EL (cell line): Measurements from ENCODE around the gene BRICD5.
"Not testable (repeated sequence)": the region's sequence is repeated elsewhere in the genome, so short reads cannot be mapped to it uniquely, and the experiment has no call there.

Source experiments
- DNase-seq: peaks from one replicate; pipeline ENCODE4 v3.0.0-alpha.2; 2016

Gene BRICD5

DNA sequence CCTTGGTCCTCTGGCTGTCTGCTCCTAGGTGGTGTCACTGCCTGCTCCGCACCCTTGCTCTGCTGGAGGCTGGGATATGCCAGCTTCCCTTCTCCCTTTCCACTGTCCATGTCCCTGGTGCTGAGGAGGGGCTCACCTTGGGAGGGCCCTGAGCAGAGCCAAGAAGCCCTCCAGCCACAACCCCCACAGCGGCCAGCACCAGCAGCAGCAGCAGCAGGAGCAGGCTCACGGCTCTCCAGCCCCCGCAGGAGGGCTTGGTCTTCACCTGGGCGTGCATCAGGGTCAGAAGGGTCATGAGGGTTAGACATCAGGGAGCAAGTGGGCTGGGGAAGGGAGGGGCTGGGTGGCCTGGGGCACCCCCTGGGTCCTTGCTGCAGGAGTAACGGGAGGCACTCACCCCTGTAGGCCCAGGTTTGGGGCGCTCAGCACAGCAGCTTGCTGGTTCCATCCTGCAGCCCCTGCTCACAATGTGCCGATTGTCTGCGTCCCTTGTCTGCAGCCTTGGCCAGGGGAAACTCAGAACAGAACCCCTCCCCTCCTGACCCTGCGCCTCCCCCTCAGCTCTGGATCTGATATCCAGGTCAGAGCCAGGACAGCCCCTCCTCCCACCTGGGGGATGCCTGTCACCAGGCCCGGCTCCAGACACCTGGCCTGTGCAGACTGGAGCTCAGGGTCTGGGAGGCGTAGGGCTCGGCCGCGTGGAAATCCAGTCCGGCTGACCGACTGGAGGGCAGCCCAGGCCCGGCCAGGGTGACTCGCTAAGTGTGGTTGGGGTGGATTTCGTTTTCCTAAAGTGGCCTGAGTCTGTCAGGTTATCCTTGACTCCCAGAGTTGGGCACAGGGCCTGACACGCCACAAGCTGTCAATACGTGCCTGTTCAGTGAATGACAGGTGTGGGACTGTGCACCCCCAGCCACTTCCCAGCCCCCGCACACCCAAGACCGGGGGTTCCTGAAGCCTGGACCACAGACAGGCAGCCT lies at the start of gene BRICD5:
Gene BRICD5, minus strand, starts transcription at position 478 of the 980 bp plus-strand sequence. Its CDS starts 30 bp downstream, at position 448.
- DNase-seq, result no peak

DNA sequence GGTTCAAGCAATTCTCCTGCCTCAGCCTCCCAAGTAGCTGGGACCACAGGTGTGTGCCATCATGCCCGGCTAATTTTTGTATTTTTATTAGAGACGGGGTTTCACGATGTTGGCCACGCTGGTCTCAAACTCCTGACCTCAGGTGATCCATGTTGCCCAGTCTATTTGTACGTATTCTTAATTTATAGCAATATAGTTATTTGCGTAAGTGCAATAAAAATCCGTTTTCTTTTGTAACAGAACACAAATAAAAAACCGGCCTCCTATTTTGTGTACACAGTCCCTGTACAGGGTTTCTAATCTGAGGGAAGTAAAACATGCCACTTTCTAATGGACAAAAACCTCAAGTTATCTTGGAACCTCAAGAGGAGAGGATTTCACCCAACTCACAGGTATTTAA lies 49.6 kb upstream of the BRICD5 start:
- no peak for DNase-seq

DNA sequence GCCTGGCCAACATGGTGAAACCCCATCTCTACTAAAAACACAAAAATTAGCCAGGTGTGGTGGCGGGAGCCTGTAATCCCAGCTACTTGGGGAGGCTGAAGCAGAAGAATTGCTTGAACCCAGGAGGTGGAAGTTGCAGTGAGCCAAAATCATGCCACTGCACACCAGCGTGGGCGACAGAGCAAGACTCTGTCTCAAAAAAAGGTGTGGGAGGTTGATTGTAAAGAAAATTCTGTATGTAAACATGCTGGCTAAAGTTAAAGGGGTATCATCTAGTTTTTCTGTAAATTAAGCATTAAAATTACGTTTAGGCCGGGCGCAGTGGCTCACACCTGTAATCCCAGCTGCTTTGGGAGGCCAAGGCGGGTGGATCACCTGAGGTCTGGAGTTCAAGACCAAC lies 47.9 kb upstream of the BRICD5 start:
- not testable (repeated sequence) for DNase-seq

DNA sequence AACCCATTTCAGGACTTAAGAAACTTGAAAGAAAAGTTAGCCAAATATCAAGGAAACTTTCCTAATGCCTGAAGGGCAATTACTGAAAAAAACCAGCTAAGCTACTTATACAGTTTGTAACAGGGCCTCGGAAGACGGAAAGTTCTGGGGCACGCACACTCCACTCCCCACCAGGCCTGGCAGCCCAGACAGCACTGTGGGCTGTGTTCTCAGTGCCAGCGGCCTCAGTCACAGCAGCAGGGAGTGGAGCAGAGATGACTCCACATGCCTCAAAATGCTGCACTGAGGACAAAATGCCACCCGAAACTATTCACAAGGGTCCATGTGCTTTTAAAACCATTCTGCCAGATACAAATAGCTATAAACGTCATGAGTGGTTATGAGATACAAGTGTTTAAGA lies 47.1 kb upstream of the BRICD5 start:
- DNase-seq, result no peak

DNA sequence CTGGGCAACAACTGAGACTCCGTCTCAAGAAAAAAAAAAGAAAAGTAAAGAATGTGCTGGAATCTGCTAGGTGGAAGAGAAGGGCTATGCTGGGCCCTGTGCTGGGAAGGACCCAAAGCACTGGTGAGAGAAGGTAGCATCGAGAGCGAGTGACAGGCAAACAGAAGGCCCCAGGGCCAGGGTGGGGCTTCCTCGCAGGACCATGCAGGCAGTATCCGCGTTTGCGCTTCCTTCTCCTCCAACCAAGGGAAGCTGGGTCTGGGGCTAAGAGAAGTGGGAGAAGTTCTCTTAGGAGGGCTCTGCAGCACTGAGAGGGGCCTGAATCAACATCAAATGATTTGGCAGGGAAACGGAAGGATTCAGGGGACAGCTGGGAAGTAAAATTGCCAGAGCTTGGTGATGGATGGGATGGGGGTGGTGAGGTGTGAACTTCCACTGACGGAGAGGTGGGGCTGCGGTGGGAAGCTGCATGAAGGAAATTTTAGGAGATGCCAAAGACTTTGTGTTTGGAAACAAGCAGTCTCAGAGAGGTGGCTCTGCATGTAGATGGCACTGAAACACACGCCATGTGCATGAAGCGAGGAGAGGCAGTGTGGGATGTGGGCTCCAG lies 46.0 kb upstream of the BRICD5 start:
- no peak for DNase-seq

DNA sequence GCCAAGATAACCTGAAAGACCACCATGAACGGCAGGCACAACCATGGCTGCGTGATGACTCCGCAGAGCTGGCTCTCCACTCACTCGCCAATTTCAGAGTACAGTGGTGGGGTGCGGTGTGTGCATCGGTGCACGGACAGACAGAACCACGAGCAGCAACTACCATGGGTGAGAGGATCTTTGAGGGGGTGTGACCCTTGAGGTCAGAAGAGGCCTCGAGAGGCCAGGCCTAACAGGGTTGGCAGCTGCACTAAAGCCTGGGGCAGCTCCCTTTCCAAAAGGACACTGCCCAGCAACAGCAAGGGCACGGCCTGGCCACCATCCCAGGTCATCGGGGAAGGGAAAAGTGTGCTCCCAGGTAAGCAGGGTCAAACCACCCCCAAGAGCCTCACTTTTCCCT lies 42.6 kb upstream of the BRICD5 start:
- DNase-seq, result no peak

DNA sequence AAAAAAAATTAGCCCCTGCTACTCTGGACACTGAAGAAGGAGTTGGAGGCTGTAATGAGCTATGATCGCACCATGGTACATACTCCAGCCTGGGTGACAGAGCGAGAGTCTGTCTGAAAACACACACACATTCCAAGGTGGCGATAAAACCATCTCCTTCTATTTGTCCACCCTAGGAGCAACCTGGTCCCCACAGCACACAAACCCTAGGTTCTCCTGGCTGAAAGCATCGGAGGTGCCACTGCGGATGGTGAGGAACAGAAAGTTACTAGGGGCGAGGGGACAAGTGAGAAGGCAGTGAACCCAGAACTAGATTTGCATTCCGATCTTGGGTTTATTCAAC lies 42.1 kb upstream of the BRICD5 start:
- DNase-seq, result peak; percentile 21

DNA sequence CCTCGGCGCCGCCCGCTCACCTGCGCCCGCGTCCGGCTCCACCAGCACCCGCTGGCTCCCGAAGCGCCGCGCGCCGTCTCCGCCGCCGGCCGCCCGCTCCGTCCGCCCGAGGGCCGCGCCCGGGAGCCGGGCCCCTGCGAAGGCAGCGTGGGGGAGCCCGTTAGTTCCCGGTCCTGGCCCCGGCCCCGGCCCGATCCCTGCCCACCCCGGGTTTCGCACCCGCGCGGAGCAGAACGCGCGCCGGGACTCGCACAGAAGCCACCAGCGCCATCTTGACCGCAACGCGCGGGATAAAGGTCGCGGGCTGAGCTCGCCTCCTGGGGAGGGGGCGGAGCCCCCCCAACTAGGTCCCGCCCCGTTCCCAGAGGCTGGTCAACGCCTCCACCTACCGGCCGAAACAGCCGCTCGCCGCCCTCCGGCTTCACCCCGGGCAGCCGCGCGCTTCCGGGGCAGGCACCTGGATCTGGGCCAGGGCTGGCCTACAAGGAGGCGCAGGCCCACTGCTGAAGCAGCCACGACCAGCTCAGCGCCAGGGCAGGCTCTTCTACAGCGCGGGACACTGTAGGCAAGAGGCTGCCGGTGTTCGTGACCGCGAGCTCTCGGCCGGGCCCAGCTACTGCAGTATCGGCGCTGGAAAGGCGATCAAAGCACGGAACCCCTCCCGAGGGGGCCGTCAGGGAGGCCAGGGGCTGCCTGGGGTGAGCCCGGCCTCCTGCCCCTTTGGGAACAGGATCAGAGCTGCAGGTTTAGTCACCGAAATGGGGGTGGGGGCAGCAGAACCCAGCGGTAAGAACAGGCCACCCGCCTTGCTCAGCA lies 40.8 kb upstream of the BRICD5 start, which contains the start of gene ECI1:
Gene ECI1, minus strand, starts transcription at position 292 of the 816 bp plus-strand sequence. Its CDS starts 21 bp downstream, at position 271.
- peak; percentile 97 for DNase-seq

DNA sequence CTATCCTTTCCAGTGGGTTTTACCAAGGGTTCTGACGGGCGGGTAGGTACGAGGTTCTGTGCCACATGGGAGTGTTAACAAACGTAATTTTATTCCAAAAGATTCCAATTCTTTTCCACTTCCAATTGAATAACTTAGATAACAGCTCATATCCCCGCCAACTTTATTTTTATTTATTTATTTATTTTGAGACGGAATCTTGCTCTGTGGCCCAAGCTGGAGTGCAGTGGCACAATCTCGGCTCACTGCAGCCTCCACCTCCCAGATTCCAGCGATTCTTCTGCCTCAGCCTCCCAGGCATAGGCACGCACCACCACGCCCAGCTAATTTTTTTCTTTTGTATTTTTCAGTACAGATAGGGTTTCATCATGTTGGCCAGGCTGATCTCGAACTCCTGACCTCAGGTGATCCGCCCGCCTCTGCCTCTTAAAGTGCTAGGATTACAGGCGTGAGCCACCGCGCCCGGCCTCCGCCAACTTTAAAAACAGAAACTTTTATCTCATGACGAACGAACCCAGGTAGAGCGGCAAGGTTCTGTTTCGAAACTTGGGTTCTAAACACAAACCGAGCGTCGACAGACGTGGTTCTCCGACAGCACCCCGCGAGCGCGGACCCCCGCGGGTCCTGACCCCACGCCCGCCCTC lies 40.1 kb upstream of the BRICD5 start:
- DNase-seq, result peak; percentile 38

DNA sequence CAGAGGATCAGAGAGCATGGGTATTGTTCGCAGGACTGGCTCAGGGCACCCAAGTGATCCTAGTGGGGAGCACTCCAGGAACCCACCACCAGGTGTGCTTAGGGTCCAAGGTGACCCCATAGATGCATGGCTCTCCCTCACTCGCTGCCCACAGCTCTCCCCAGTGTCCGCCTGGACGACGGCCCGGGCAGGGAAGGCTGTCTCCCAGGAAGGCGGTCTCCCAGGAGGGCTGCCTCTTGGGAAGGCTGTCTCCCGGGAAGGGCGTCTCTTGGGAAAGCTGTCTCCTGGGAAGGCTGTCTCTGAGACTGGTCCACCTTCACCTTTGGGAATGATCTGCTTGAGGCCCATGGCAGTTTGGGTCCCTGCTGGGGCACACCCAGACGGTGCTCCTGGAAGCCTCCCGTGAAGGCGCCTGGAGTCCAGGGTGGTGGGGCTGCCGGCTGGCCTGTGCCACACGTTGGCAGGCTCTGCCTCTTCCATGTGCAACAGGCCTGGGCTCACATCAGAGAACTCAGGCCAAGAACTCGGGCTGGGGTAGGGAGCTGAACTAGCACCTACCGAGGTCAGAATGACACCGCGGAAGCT lies 35.7 kb upstream of the BRICD5 start:
- DNase-seq, result no peak

DNA sequence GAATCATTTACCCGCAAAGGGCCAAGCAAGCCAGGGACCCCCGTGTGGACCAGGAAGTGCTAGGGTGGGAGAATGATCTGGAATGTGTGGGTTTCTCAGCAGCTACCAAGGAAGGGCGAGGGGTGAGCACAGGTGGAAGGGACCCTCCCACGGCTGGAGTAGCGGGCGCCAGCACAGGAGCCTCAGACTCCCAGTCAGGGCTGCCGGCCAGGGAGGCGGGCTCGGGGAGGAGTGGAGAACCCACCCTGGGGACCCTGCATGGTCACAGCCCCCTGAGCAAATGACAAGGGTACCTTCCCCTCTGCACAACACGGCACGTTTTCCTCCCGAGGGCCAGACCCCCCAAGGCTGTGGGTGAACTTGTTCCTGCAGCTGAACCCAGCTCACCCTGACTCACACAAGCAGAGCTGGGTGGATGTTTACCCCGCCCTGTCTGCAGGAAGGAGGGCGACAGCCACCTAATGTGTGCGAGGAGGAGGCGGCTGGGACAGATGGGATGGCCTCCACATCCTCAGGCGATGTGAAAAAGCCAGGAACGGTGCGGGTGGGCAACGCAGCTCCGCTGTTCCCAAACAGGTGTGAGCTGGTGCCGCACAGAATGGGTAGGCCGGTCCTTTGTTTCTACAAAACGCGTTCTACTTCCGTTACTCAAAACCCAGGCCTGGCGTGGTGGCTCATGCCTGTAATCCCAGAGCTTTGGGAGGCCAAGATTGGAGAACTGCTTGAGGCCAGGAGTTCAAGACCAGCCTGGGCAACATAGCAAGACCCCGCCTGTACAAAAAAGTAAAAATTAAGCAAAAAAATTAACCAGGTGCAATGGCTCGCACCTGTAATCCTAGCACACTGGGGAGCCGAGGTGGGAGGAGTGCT lies 34.5 kb upstream of the BRICD5 start:
- no peak for DNase-seq

DNA sequence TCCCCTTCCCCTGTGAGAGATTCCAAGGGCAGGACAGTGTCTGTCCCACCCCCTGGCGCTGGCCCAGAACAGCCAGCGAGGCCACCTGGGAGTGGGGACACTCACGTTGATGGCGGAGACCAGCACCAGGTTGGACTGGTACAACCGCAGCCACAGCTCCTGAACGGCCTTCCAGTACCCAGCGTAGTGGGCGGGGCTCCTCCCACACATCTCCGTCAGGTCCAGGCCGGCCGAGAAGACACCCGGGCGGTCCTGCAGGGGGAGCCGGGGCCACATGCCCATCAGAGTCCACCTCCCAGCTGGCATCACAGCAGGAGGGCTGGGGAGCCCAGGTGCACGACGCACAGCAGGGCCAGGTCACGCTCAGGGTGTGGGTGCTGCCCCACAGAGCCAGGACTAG lies 33.6 kb upstream of the BRICD5 start:
- DNase-seq, result no peak

DNA sequence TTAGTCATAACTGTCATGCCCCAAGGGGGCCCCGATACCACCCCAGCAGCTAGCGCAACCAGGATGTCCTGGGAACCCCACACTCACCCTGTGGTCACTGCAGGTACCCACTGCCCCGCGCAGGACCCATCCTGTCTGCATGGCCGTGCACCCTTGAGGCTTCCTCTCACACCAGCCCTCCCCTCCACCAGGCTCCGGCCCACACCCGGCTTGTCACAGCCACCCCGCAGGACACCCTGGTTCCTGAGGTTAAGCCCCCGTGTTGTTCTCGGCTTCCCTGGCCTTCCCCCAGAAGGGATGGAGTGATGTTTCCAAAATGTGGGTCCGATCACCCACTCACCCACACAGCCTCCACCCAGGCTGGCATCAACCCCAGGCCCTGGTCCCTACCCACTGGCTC lies 33.1 kb upstream of the BRICD5 start:
- DNase-seq, result no peak

DNA sequence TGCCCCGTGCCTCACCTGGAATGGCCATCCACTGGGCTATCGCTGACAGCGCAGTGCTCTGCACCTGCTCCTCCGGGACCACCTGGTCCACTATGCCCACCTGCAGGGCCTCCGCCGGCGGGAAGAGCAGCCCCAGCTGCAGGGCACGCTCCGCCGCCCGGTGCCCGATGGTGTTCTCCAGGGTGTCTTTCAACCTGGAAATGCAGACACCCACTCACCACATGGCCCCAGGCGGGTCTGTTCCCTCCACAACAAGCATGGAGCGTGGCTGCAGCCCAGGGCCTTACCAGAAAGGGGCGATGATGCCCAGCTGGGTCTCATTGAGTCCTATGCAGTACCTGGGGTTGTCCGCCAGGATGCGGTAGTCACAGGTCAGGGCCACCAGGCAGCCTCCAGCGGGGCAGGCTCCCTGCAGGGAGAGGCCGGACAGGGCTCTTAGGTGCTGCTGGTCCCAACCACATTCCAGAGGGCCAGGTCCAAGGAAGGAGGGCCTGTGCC lies 32.4 kb upstream of the BRICD5 start:
- no peak for DNase-seq

DNA sequence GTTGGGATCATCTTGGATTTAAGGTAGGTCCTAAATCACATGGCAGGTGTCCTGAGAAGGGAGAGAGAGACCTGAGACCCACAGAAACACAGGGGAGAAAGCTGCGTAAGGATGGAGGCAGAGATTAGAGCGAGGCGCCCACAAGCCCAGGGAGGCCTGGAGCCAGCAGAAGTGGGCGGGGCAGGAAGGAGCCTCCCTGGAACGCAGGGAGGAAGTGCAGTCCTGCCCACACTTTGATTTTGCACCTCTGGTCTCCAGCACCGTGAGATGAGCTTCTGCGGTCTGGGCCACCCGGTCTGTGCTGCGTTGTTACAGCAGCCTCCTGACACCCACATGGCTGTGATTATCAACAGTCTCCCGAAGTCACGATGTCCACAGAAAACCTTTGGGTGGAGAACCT lies 31.9 kb upstream of the BRICD5 start:
- no peak for DNase-seq

DNA sequence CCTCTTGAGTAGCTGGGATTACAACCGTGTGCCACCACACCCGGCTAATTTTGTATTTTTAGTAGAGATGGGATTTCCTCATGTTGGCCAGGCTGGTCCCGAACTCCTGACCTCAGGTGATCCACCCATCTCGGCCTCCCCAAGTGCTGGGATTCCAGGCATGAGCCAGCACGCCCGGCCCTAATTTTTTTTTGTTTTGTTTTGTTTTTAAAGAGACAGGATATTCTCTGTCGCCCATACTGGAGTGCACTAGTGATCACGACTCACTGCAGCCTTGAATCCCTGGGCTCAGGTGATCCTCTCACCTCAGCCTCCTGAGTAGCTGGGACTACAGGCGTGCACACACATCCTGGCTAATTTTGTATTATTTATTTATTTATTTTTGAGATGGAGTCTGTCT lies 29.7 kb upstream of the BRICD5 start:
- not testable (repeated sequence) for DNase-seq

DNA sequence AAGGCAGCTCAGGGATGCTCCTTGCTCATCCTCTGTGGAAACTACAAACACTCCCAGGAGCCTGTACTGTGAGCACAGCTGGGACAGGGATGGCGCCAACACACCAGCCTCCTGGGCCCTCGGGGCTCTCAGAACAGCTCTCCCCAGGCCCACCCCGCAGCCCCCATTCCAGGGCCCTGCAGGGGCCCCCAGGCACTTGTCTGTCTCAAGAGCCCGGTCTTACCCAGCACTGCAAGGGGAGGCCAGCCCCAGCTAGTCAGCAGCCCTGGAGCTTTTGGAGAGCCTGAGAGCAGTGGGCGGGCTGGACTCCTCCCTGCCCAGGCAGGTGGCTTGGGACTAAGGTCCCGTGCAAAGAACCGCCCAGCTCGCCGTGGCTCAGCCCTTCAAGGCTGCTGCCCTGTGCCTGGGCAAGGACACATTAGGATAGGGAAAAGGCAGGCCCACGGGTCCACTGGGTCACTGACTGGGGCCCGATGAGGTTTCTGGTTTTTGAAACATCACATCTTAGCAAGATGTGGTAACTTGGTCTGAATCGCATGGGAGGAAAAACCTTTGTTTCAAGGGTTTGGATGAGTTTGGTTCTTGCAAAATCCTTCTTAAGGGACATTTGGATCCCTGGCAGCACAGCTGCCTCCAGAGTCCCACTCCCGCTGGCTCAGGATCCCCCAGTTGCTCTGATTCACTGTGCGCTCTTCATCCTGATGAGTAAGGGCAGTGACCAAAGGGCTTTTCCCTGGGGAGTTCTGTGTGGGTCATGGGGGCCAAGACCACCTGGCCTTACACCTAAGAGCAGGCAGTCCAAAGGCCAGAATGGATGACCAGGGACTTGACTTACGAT lies 28.4 kb upstream of the BRICD5 start:
- DNase-seq, result no peak

DNA sequence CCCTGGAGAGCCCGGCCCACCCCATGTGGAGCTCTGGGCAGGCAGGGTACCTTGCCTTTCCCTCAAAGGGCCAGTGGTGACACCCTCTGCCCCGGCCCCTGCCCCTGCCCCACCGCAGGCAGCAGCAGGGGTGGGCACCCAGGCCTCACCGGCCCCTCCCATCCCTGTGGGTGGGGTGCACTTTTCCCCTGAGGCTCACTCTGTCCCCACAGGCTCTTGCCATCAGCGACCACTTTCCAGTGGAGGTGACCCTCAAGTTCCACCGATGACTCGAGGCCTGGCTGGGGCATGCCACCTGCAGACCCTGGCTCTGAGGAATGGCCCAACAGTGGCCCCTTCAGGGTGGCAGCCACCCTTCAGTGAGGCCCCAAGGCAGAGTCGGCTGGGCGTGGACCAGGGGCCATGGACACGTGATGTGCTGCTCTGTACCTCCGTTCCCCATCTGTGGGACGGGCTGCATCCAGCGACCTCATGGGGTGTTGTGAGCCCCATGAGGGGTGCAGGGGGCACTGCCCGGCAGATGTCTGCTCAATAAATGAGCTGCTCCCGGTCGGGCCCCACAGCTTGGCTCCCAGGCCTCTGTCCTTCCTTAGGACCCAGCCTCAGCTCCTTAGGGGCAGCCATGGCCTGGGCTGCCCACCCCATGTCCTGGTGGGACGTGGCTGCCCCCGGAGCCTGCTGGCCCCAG lies 27.6 kb upstream of the BRICD5 start:
- no peak for DNase-seq

DNA sequence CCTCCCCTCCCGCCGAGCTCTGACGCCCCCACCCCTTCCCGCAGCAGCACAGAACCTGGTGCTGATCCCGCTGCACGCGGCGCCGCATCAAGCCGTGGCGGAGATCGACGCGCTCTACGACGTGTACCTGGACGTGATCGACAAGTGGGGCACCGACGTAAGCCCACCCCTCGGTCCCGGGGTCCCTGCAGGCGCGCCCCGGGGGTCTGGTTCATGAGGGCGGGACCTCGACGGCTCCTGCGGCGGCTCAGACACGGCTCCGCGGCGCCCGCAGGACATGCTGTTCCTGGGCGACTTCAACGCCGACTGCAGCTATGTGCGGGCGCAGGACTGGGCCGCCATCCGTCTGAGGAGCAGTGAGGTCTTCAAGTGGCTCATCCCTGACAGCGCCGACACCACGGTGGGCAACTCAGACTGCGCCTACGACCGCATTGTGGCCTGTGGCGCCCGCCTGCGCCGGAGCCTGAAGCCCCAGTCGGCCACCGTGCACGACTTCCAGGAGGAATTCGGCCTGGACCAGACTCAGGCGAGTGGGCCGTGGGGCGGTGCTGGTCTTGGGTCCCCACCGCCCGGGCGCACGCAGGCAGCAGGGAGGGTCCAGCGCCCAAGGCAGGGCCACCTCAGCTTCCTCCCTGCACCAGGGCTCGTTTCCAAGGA lies 27.0 kb upstream of the BRICD5 start:
- no peak for DNase-seq
